A673 (cell line): ENCODE data around the gene TGFA. TPM values are rescaled to one million over a fixed set of nuclear protein-coding genes. Genes with fewer than 3 reads are reported as not detected.

Source experiments
- BruUV-seq: library from RNA; stranded (reverse); fragments of 400-500 nt; replicated peaks from 2 replicates; lab custom pipeline; 2021; lab: Mats Ljungman, UMichigan
- CTCF ChIA-PET: fragments of 300-600 bp; sonication (Branson Sonifier 250); formaldehyde crosslinking; loops from one replicate; lab custom pipeline; 2022; ENCODE audit warnings: antibody characterized with exemption; lab: Charles Lee
- POLR2A ChIA-PET: fragments of 300-600 bp; sonication (Branson Sonifier 250); formaldehyde crosslinking; loops from one replicate; lab custom pipeline; 2022; ENCODE audit warnings: antibody characterized with exemption; ENCODE audit not compliant: low non-redundant PET; lab: Charles Lee
- DNase-seq: peaks from one replicate; pipeline ENCODE4 v3.0.0-alpha.2; 2015; ENCODE audit warnings: low spot score
- H3K27ac ChIP-seq: fragments of 200-600 bp; sonication (generic); 2 replicates; pipeline ENCODE4 v1.5.1; 2016; ENCODE audit warnings: mixed run types, low read depth, mild to moderate bottlenecking, mixed read lengths, antibody characterized with exemption, low read length; ENCODE audit not compliant: poor library complexity, severe bottlenecking
- H3K27me3 ChIP-seq: fragments of 200-600 bp; sonication (generic); replicated peaks from 2 replicates; pipeline ENCODE4 v1.6.1; 2017; ENCODE audit warnings: mixed run types, low read depth, mild to moderate bottlenecking, mixed read lengths, antibody characterized with exemption, low read length; ENCODE audit not compliant: insufficient read depth, poor library complexity
- H3K36me3 ChIP-seq: fragments of 200-600 bp; sonication (generic); 2 replicates; pipeline ENCODE4 v1.6.1; 2016; ENCODE audit warnings: mixed run types, mild to moderate bottlenecking, mixed read lengths, antibody characterized with exemption, low read length; ENCODE audit not compliant: insufficient read depth, poor library complexity, severe bottlenecking
- H3K4me1 ChIP-seq: fragments of 200-600 bp; sonication (generic); 2 replicates; pipeline ENCODE4 v1.6.1; 2017; ENCODE audit warnings: mixed run types, mild to moderate bottlenecking, mixed read lengths, antibody characterized with exemption, low read length; ENCODE audit not compliant: insufficient read depth, poor library complexity, severe bottlenecking
- H3K4me3 ChIP-seq: fragments of 200-600 bp; sonication (generic); 2 replicates; pipeline ENCODE4 v1.5.1; 2016; ENCODE audit warnings: low read depth, mixed run types, mild to moderate bottlenecking, mixed read lengths, low read length; ENCODE audit not compliant: poor library complexity, severe bottlenecking
- H3K9me3 ChIP-seq: fragments of 200-600 bp; sonication (generic); 2 replicates; pipeline ENCODE4 v1.6.1; 2016; ENCODE audit warnings: mixed run types, low read depth, mild to moderate bottlenecking, mixed read lengths, antibody characterized with exemption, low read length; ENCODE audit not compliant: poor library complexity, severe bottlenecking
- EZH2 ChIP-seq: fragments of 200-600 bp; sonication (generic); IDR thresholded peaks from 2 replicates; pipeline ENCODE4 v1.6.1; 2017; ENCODE audit warnings: borderline replicate concordance, low read depth, mild to moderate bottlenecking, mixed read lengths, antibody characterized with exemption, low read length; ENCODE audit not compliant: poor library complexity, severe bottlenecking
- intact Hi-C: fragments of 100-400 bp; cut with micrococcal nuclease; formaldehyde crosslinking; loops from one replicate; pipeline ENCODE4 v1.10.0; 2022; ENCODE audit not compliant: unreplicated experiment
- total RNA-seq: library from RNA; stranded (reverse); gene quantifications from 2 replicates; pipeline ENCODE4 v1.2.3, GENCODE V29; 2021
- TF ChIP-seq, protein P1 (sequence below): fragments of 300-800, 200-600 bp; sonication (generic); conservative IDR thresholded peaks from 2 replicates; pipeline ENCODE4 v1.5.1; 2017; ENCODE audit warnings: low read depth, mild to moderate bottlenecking, antibody characterized with exemption, low read length, moderate library complexity, mixed read lengths

TGFA gene
- total RNA-seq, 1 experiment from 2014 or later: 0.13 TPM

DNA sequence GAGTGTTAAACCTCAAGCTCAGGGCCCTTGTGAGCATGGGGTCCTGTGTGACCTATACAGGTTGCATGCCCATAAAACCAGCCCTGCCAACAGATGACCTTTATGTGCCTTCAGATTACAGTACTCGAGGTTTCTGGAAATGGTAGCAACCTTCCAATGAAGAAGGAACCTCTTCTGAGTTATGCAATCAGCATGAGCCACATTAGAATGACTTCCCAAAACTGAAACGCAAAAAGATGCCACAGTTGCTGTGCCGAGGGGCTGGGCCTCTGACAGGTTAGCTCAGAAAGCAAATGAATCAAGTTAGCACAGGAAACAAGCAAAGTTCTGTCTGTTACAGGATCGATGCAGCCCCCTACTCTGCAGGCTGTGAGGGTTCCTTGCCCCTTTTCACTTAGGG lies 37.7 kb downstream of the TGFA start:
- Histone ChIP-seq H3K4me3 (no peak overlapping the region), H3K36me3 (no peaks in the 10 kb centered on the region), H3K27ac (no peak overlapping the region), H3K9me3 (no peaks in the 10 kb centered on the region), H3K27me3 (no peaks in the 10 kb centered on the region), H3K4me1 (peaks cover 2% of the 10 kb centered on the region)
- TF ChIP-seq, protein P1, sequence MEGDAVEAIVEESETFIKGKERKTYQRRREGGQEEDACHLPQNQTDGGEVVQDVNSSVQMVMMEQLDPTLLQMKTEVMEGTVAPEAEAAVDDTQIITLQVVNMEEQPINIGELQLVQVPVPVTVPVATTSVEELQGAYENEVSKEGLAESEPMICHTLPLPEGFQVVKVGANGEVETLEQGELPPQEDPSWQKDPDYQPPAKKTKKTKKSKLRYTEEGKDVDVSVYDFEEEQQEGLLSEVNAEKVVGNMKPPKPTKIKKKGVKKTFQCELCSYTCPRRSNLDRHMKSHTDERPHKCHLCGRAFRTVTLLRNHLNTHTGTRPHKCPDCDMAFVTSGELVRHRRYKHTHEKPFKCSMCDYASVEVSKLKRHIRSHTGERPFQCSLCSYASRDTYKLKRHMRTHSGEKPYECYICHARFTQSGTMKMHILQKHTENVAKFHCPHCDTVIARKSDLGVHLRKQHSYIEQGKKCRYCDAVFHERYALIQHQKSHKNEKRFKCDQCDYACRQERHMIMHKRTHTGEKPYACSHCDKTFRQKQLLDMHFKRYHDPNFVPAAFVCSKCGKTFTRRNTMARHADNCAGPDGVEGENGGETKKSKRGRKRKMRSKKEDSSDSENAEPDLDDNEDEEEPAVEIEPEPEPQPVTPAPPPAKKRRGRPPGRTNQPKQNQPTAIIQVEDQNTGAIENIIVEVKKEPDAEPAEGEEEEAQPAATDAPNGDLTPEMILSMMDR: no peak
- TF ChIP-seq EZH2: no peak
- ChIA-PET CTCF (no interaction called here), POLR2A (no interaction called here)
- no peak for DNase-seq
- no TSS peak for BruUV-seq
- intact Hi-C loops: no loop called here

DNA sequence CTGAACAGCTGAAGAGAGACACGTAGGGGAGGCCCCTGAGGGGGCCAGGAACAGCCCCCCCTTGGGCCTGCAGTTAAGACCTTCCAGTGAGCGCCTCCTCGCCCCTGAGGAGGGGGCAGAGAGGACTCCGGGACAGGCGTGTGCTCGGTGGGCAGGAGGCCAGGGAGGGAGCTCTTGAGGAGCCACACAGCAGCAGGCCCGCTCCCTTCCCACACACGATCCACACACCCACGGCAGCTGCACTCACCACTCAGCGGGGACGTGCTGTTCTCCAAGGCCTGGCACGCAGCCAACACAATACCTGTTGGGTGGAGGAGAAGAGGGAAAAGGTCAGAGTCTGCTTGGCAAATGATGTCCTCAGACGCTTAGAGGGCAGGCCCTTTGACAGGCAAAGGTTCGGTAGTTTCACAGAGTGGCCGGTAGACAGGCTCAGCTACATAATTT lies 39.0 kb downstream of the TGFA start:
- POLR2A ChIA-PET: interaction anchor here (0.6 kb wide), 1 partner anchor 190 kb away, joined by 3 read pairs; no protein-coding TSS in a partner anchor
- Histone ChIP-seq H3K36me3 (no peaks in the 10 kb centered on the region), H3K4me1 (peaks cover 2% of the 10 kb centered on the region), H3K27me3 (no peaks in the 10 kb centered on the region), H3K9me3 (no peaks in the 10 kb centered on the region), H3K4me3 (no peak overlapping the region), H3K27ac (no peak overlapping the region)
- no peak for DNase-seq
- no peak for TF ChIP-seq EZH2
- TF ChIP-seq, protein P1: no peak
- intact Hi-C loops: no loop called here
- CTCF ChIA-PET: interaction anchor here (0.5 kb wide), 1 partner anchor 105 kb away, joined by 3 read pairs; no protein-coding TSS in a partner anchor
- no TSS peak for BruUV-seq

DNA sequence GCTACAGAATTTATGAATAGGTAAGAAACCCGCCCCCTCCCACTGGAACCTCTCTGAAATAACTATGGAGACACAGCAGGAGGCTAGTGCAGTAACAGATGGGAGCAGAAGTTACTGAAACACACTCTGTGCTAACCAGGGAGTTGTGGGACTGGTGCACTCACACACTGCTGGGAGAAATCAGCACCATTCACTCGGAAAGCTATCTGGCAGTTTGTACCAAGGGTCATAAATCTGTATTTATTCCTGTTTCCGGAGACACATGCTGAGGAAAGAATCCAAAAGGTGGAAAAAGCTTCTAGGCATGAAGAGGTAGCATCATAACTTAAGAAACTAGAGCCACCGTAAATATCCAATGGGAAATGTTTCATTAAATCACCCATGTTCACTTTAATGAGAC lies 39.9 kb downstream of the TGFA start:
- intact Hi-C loops: no loop called here
- ChIA-PET POLR2A (interaction anchor here (0.6 kb wide), 1 partner anchor 190 kb away, joined by 3 read pairs; no protein-coding TSS in a partner anchor), CTCF (no interaction called here)
- no peaks in the 10 kb centered on the region for H3K9me3 ChIP-seq
- TF ChIP-seq, protein P1: no peak
- TF ChIP-seq EZH2: no peak
- DNase-seq: peak; percentile 25
- no TSS peak for BruUV-seq
- no peak overlapping the region for H3K4me3 ChIP-seq
- H3K27me3 ChIP-seq: no peaks in the 10 kb centered on the region
- H3K4me1 ChIP-seq: peaks cover 2% of the 10 kb centered on the region
- no peak overlapping the region for H3K27ac ChIP-seq
- no peaks in the 10 kb centered on the region for H3K36me3 ChIP-seq
